K562 treated with DMSO at 1 percent for 4 hours (cell line): Measurements from ENCODE around the gene RAVER2. TPM values are rescaled to one million over a fixed set of nuclear protein-coding genes. Genes with fewer than 3 reads are reported as not detected.

Experiments used
- total RNA-seq: library from RNA; unstranded; fragments of 300-600 nt; gene quantifications from 2 replicates; pipeline ENCODE4 v1.2.3, GENCODE V29; 2022; ENCODE audit not compliant: insufficient read depth

Gene RAVER2, protein sequence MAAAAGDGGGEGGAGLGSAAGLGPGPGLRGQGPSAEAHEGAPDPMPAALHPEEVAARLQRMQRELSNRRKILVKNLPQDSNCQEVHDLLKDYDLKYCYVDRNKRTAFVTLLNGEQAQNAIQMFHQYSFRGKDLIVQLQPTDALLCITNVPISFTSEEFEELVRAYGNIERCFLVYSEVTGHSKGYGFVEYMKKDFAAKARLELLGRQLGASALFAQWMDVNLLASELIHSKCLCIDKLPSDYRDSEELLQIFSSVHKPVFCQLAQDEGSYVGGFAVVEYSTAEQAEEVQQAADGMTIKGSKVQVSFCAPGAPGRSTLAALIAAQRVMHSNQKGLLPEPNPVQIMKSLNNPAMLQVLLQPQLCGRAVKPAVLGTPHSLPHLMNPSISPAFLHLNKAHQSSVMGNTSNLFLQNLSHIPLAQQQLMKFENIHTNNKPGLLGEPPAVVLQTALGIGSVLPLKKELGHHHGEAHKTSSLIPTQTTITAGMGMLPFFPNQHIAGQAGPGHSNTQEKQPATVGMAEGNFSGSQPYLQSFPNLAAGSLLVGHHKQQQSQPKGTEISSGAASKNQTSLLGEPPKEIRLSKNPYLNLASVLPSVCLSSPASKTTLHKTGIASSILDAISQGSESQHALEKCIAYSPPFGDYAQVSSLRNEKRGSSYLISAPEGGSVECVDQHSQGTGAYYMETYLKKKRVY
- total RNA-seq = 7.2 and 8.4 TPM in 2 replicates

DNA sequence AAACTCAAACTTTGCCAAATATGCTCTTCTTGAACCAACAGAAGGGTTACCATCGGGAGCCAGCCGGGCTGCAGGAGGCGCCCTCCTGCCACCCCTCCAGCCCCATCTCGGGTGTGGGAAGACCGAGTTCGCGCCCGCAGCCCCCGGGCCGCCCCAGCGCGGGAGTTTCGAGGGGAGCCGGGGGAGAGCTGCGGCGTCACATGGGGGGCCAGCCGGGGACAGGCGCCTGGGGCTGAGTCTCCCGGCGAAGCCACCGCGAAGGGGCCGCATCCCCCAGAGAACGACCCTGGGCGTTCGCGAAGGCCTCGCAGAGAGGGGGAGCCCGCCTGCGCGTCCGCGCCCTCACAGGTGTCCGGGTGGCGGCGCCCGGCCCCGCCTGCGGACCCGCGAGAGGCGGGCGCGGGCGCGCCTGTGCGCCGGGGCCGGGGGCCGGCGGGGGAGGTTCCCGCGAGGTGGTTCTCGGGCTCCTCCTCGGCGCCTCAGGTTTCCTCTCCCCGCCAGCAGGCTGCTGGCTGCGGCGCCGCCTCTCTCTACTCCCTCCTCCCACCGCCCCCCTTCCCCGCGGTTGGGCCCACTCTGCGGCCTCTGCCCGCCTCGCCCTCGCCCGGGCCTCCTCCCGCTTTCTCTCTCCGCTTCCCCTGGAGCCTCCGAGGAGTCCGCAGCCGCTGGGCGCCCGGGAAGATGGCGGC lies at the start of gene RAVER2:
TSS of gene RAVER2 (plus strand) at position 584 of the 689 bp plus-strand sequence. CDS start at position 682, 98 bp downstream.

Other genes starting within 250 kb of the RAVER2 start
- gene JAK1, start 221.5 kb downstream of the RAVER2 start, total RNA-seq = 34.1 and 41.1 TPM in 2 replicates